Neural cell (in vitro differentiated cells): ENCODE results near the gene P2RY6. TPM values are rescaled to one million over a fixed set of nuclear protein-coding genes. Genes with fewer than 3 reads are reported as not detected.

Experiments
- H2AFZ ChIP-seq: fragments of 200-600, 300-800 bp; sonication (generic), shearing (Covaris generic); 2 replicates; pipeline ENCODE4 v1.6.0; 2014; ENCODE audit warnings: low read depth, mild to moderate bottlenecking, antibody characterized with exemption, low read length, moderate library complexity
- H3F3A ChIP-seq: fragments of 200-600 bp; shearing (Covaris generic); 2 replicates; pipeline ENCODE4 v1.6.1; 2016; ENCODE audit warnings: mild to moderate bottlenecking, moderate library complexity, mixed read lengths, antibody characterized with exemption, low read length; ENCODE audit not compliant: insufficient read depth, poor library complexity, severe bottlenecking
- H3K27ac ChIP-seq: fragments of 200-600, 300-800 bp; sonication (generic), shearing (Covaris generic); 2 replicates; pipeline ENCODE4 v1.5.1; 2014; ENCODE audit warnings: mild to moderate bottlenecking, low read length, moderate library complexity
- H3K27me3 ChIP-seq: fragments of 300-800, 200-600 bp; sonication (generic), shearing (Covaris generic); 2 replicates; pipeline ENCODE4 v1.6.0; 2014; ENCODE audit warnings: mild to moderate bottlenecking, low read depth, low read length, moderate library complexity; ENCODE audit not compliant: insufficient read depth
- H3K36me3 ChIP-seq: fragments of 300-800, 200-600 bp; sonication (generic), shearing (Covaris generic); 2 replicates; pipeline ENCODE4 v1.5.1; 2014; ENCODE audit warnings: mild to moderate bottlenecking, antibody characterized with exemption, low read length, moderate library complexity; ENCODE audit not compliant: insufficient read depth
- H3K4me2 ChIP-seq: fragments of 300-800, 200-600 bp; sonication (generic), shearing (Covaris generic); 2 replicates; pipeline ENCODE4 v1.6.0; 2014; ENCODE audit warnings: mild to moderate bottlenecking, low read length
- H3K4me3 ChIP-seq: fragments of 300-800, 200-600 bp; sonication (generic), shearing (Covaris generic); 2 replicates; pipeline ENCODE4 v1.5.1; 2014; ENCODE audit warnings: mild to moderate bottlenecking, low read length, moderate library complexity
- H3K79me2 ChIP-seq: fragments of 200-600 bp; shearing (Covaris generic); replicated peaks from 2 replicates; pipeline ENCODE4 v1.6.0; 2014; ENCODE audit warnings: mild to moderate bottlenecking, low read length, moderate library complexity; ENCODE audit not compliant: insufficient read depth
- H3K9ac ChIP-seq: fragments of 300-800, 200-600 bp; sonication (generic), shearing (Covaris generic); 2 replicates; pipeline ENCODE4 v1.6.1; 2016; ENCODE audit warnings: mild to moderate bottlenecking, low read length, mixed read lengths
- H3K9me2 ChIP-seq: fragments of 200-600 bp; shearing (Covaris generic); 2 replicates; pipeline ENCODE4 v1.6.1; 2016; ENCODE audit warnings: mild to moderate bottlenecking, low read length, mixed read lengths; ENCODE audit not compliant: insufficient read depth
- H3K9me3 ChIP-seq: fragments of 200-600, 300-800 bp; sonication (generic), shearing (Covaris generic); 2 replicates; pipeline ENCODE4 v1.6.1; 2016; ENCODE audit warnings: mild to moderate bottlenecking, mixed run types, low read length, moderate library complexity, mixed read lengths
- H4K20me1 ChIP-seq: fragments of 200-600 bp; shearing (Covaris generic); 2 replicates; pipeline ENCODE4 v1.6.1; 2016; ENCODE audit warnings: mild to moderate bottlenecking, mixed run types; ENCODE audit not compliant: insufficient read depth
- EP300 ChIP-seq: fragments of 450-650 bp; conservative IDR thresholded peaks from 2 replicates; pipeline ENCODE4 v1.6.1; 2014; ENCODE audit warnings: antibody characterized with exemption, mild to moderate bottlenecking, moderate library complexity; ENCODE audit not compliant: poor library complexity, severe bottlenecking
- EZH2 ChIP-seq: fragments of 200-600, 300-800 bp; shearing (Covaris generic), sonication (generic); IDR thresholded peaks from 2 replicates; pipeline ENCODE4 v1.6.1; 2014; ENCODE audit warnings: antibody characterized with exemption, low read length, borderline replicate concordance, mild to moderate bottlenecking; ENCODE audit not compliant: insufficient read depth, poor library complexity, severe bottlenecking
- MXI1 ChIP-seq: fragments of 450-650 bp; conservative IDR thresholded peaks from 2 replicates; pipeline ENCODE4 v1.6.1; 2014; ENCODE audit warnings: antibody characterized with exemption, mild to moderate bottlenecking; ENCODE audit not compliant: poor library complexity, severe bottlenecking
- POLR2AphosphoS5 ChIP-seq: IDR thresholded peaks from 2 replicates; pipeline ENCODE4 v1.6.1; 2012
- RAD21 ChIP-seq: fragments of 450-650 bp; conservative IDR thresholded peaks from 2 replicates; pipeline ENCODE4 v1.6.1; 2014; ENCODE audit warnings: antibody characterized with exemption, mild to moderate bottlenecking, moderate library complexity
- SMC3 ChIP-seq: fragments of 450-650 bp; conservative IDR thresholded peaks from 2 replicates; pipeline ENCODE4 v1.6.1; 2014; ENCODE audit warnings: antibody characterized with exemption, mild to moderate bottlenecking, moderate library complexity; ENCODE audit not compliant: poor library complexity
- TAF1 ChIP-seq: IDR thresholded peaks from 2 replicates; pipeline ENCODE4 v1.6.1; 2012; ENCODE audit warnings: low read depth
- polyA plus RNA-seq: library from polyadenylated mRNA; depleted of rRNA; stranded (reverse); fragments of >200 nt; gene quantifications from 2 replicates; pipeline ENCODE4 v1.2.3, GENCODE V29; 2014
- TF ChIP-seq, protein P1 (sequence below): fragments of 450-650 bp; IDR thresholded peaks from 2 replicates; pipeline ENCODE4 v1.5.1; 2014; ENCODE audit warnings: antibody characterized with exemption, mild to moderate bottlenecking, moderate library complexity; ENCODE audit not compliant: poor library complexity, severe bottlenecking
- TF ChIP-seq, protein P2 (sequence below): IDR thresholded peaks from 2 replicates; pipeline ENCODE4 v1.6.1; 2012; ENCODE audit warnings: borderline replicate concordance

P2RY6 gene
- polyA plus RNA-seq, 1 donor from 2014 or later: not detected

DNA sequence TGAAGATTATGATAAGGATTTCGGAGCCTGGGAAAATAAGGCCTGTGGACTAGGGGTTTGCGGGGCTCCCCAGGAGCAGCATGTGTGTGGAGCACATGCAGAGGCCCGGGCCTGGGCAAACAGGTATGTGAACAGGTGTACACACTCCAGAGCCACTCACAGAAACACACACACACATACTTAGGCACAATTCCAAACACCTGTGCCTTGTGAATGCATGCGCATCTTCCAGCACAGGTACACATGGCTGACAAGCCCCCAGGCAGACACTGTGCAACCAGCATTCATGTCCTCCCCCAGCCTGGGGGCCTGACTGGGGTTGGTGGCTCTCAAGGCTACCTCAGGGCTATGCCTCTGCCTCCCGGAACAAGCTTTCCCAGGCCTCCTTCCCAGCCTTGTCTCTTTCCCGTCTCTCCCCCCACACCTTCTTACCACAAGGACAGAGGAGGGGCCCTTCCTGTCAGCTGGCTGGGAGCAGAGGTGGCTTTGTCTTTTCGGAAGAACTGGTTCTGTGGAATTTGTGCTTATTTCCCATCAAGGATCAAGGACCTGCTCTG, 2.6 kb upstream of the P2RY6 start:
- Histone ChIP-seq H3K9ac (no peak overlapping the region), H3F3A (no peaks in the 10 kb centered on the region), H3K27me3 (no peaks in the 10 kb centered on the region), H4K20me1 (no peaks in the 10 kb centered on the region), H3K27ac (no peak overlapping the region), H3K9me2 (no peaks in the 10 kb centered on the region), H3K36me3 (no peaks in the 10 kb centered on the region), H3K79me2 (no peaks in the 10 kb centered on the region), H3K4me3 (no peak overlapping the region), H3K4me2 (no peak overlapping the region), H2AFZ (no peak overlapping the region), H3K9me3 (no peaks in the 10 kb centered on the region)
- TF ChIP-seq, protein P1, sequence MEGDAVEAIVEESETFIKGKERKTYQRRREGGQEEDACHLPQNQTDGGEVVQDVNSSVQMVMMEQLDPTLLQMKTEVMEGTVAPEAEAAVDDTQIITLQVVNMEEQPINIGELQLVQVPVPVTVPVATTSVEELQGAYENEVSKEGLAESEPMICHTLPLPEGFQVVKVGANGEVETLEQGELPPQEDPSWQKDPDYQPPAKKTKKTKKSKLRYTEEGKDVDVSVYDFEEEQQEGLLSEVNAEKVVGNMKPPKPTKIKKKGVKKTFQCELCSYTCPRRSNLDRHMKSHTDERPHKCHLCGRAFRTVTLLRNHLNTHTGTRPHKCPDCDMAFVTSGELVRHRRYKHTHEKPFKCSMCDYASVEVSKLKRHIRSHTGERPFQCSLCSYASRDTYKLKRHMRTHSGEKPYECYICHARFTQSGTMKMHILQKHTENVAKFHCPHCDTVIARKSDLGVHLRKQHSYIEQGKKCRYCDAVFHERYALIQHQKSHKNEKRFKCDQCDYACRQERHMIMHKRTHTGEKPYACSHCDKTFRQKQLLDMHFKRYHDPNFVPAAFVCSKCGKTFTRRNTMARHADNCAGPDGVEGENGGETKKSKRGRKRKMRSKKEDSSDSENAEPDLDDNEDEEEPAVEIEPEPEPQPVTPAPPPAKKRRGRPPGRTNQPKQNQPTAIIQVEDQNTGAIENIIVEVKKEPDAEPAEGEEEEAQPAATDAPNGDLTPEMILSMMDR: no peak
- TF ChIP-seq RAD21 (no peak), SMC3 (no peak), EZH2 (no peak), TAF1 (no peak), MXI1 (no peak), EP300 (no peak), POLR2AphosphoS5 (no peak)
- TF ChIP-seq, protein P2, sequence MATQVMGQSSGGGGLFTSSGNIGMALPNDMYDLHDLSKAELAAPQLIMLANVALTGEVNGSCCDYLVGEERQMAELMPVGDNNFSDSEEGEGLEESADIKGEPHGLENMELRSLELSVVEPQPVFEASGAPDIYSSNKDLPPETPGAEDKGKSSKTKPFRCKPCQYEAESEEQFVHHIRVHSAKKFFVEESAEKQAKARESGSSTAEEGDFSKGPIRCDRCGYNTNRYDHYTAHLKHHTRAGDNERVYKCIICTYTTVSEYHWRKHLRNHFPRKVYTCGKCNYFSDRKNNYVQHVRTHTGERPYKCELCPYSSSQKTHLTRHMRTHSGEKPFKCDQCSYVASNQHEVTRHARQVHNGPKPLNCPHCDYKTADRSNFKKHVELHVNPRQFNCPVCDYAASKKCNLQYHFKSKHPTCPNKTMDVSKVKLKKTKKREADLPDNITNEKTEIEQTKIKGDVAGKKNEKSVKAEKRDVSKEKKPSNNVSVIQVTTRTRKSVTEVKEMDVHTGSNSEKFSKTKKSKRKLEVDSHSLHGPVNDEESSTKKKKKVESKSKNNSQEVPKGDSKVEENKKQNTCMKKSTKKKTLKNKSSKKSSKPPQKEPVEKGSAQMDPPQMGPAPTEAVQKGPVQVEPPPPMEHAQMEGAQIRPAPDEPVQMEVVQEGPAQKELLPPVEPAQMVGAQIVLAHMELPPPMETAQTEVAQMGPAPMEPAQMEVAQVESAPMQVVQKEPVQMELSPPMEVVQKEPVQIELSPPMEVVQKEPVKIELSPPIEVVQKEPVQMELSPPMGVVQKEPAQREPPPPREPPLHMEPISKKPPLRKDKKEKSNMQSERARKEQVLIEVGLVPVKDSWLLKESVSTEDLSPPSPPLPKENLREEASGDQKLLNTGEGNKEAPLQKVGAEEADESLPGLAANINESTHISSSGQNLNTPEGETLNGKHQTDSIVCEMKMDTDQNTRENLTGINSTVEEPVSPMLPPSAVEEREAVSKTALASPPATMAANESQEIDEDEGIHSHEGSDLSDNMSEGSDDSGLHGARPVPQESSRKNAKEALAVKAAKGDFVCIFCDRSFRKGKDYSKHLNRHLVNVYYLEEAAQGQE: no peak

DNA sequence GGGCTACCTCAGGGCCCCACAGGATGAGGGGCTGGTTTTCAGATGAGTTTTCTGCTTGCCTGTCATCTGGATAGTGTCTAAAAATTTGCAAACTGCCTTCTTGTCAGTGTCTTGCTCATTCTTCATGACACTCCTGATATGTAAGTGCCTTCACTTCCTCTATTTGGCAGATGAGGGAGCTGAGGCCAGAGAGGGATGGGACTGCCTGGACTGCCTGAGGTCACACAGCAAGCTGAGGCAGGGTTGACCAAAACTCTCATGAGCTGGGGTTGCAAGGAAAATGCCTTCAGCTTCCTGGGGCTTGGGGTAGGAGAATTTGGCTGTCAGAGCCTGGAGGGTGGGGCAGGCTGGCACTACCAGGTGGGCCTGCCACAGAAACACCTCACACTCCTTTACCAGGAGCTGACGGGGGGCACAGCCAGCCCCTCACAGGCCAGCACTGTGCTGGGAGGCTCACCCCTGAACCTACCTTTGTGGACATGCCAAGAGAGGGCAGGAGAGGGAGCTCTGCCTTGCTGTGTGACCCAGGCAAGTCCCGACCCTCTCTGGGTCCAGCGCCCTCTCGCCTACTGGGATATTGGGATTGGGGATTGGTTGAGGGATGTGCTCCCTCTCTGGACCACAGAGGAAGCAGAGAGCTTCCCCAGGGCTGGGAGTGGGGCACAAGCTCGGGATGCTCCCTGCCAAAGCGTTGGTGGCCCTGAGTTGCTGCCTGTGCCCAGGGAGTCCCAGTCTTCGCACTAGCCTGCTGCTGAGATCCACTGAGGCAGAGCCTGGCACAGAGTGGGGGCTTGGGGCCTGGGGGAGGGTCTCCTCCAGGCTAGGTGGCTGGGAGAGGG, 1.9 kb upstream of the P2RY6 start:
- no peak overlapping the region for H3K4me3 ChIP-seq
- H3K27me3 ChIP-seq: no peaks in the 10 kb centered on the region
- H3K79me2 ChIP-seq: no peaks in the 10 kb centered on the region
- TF ChIP-seq, protein P1: no peak
- TF ChIP-seq MXI1: no peak
- no peak for TF ChIP-seq EZH2
- TF ChIP-seq, protein P2: no peak
- no peak for TF ChIP-seq POLR2AphosphoS5
- no peak for TF ChIP-seq SMC3
- no peak for TF ChIP-seq RAD21
- no peak for TF ChIP-seq TAF1
- TF ChIP-seq EP300: no peak
- H3K27ac ChIP-seq: no peak overlapping the region
- H3K9me2 ChIP-seq: no peaks in the 10 kb centered on the region
- no peaks in the 10 kb centered on the region for H3K9me3 ChIP-seq
- H3K9ac ChIP-seq: no peak overlapping the region
- no peak overlapping the region for H3K4me2 ChIP-seq
- no peak overlapping the region for H2AFZ ChIP-seq
- H3K36me3 ChIP-seq: no peaks in the 10 kb centered on the region
- no peaks in the 10 kb centered on the region for H4K20me1 ChIP-seq
- H3F3A ChIP-seq: no peaks in the 10 kb centered on the region
